ENCODE data around the gene FMNL2. TPM values are rescaled to one million over a fixed set of nuclear protein-coding genes. Genes with fewer than 3 reads are reported as not detected.

FMNL2 gene
- total and polyA plus RNA-seq, 8 donors, result 7.8 to 100.0 (median 36.5) TPM

DNA sequence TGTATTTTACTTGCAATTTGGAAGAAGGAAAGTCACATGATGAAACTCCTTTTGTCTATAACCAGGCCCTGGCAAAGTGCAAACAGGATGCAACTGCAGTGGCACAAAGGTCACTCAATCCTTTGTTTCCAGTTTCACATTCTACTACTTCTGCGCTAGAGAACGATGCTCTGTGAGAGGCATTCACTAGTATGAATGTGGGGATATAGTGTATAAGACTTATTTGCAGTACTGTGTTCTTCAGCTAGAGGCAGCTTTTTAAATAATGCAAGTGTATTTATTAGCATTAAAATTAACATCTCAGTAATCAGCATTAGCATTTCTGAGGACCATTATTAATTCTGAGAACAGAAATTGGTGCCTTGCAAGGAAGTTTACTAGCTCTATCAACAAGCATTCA, 313.4 kb downstream of the FMNL2 start:
- peaks cover under 1 to 55% (median 40%) of the 10 kb centered on the region in 4 donors for H3K36me3 ChIP-seq
- H3K4me3 ChIP-seq, result no peak overlapping the region
- DNase-seq, result peak in 1 of 2 donors; percentile 33
- TF ChIP-seq POLR2AphosphoS5 (IDR thresholded peaks at IDR 0.05), result no peak
- TF ChIP-seq EP300 (IDR thresholded peaks at IDR 0.05), result no peak
- TF ChIP-seq POLR2A (IDR thresholded peaks at IDR 0.05), result no peak
- TF ChIP-seq, protein P1, sequence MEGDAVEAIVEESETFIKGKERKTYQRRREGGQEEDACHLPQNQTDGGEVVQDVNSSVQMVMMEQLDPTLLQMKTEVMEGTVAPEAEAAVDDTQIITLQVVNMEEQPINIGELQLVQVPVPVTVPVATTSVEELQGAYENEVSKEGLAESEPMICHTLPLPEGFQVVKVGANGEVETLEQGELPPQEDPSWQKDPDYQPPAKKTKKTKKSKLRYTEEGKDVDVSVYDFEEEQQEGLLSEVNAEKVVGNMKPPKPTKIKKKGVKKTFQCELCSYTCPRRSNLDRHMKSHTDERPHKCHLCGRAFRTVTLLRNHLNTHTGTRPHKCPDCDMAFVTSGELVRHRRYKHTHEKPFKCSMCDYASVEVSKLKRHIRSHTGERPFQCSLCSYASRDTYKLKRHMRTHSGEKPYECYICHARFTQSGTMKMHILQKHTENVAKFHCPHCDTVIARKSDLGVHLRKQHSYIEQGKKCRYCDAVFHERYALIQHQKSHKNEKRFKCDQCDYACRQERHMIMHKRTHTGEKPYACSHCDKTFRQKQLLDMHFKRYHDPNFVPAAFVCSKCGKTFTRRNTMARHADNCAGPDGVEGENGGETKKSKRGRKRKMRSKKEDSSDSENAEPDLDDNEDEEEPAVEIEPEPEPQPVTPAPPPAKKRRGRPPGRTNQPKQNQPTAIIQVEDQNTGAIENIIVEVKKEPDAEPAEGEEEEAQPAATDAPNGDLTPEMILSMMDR (IDR thresholded peaks at IDR 0.05), result peak in 2 of 7 experiments; percentile 6 to 10
- peaks cover 15 to 37% (median 26%) of the 10 kb centered on the region in 4 donors for H3K4me1 ChIP-seq
- WGBS, 5 donors, result 8 to 16% (median 13%) methylated on average over 2 of the region's 2 CpGs
- intact Hi-C loops (cut with DNase I; ENCODE audit: low total_unique reads), result no loop called here
- H3K27ac ChIP-seq, result peak overlapping the region in 2 of 5 donors; percentile 29 to 44
- H3K9me3 ChIP-seq, result no peaks in the 10 kb centered on the region
- no peaks in the 10 kb centered on the region for H3K27me3 ChIP-seq

DNA sequence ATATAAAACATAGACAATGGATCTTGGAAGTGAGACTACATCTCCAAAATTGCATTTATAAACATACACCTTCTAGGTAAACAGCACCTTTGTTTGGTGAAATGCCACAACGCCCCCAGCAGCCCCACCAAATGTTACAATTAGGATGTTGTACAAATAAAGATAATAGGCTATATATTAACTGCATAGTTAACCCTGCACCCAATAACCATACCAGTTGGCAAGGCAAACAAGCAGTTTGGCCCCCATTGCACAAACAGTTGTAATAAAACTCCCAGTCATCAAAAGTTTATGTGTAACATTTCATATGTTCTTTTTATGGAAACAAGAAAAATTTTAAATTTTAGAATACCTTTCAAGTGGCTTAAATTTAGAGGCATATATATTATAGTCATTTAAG, 315.0 kb downstream of the FMNL2 start:
- no peaks in the 10 kb centered on the region for H3K27me3 ChIP-seq
- 19 to 71% (median 40%) methylated on average over 1 of the region's 1 CpG for WGBS, 5 donors
- DNase-seq, result no peak
- intact Hi-C loops (cut with DNase I; ENCODE audit: low total_unique reads), result no loop called here
- no peaks in the 10 kb centered on the region for H3K9me3 ChIP-seq
- TF ChIP-seq, protein P1 (IDR thresholded peaks at IDR 0.05), result no peak
- TF ChIP-seq POLR2A (IDR thresholded peaks at IDR 0.05), result no peak
- TF ChIP-seq EP300 (IDR thresholded peaks at IDR 0.05), result no peak
- TF ChIP-seq POLR2AphosphoS5 (IDR thresholded peaks at IDR 0.05), result no peak
- H3K36me3 ChIP-seq, result peaks cover 0 to 53% (median 38%) of the 10 kb centered on the region in 4 donors
- H3K27ac ChIP-seq, result no peak overlapping the region
- no peak overlapping the region for H3K4me3 ChIP-seq
- H3K4me1 ChIP-seq, result peaks cover 15 to 37% (median 26%) of the 10 kb centered on the region in 4 donors

DNA sequence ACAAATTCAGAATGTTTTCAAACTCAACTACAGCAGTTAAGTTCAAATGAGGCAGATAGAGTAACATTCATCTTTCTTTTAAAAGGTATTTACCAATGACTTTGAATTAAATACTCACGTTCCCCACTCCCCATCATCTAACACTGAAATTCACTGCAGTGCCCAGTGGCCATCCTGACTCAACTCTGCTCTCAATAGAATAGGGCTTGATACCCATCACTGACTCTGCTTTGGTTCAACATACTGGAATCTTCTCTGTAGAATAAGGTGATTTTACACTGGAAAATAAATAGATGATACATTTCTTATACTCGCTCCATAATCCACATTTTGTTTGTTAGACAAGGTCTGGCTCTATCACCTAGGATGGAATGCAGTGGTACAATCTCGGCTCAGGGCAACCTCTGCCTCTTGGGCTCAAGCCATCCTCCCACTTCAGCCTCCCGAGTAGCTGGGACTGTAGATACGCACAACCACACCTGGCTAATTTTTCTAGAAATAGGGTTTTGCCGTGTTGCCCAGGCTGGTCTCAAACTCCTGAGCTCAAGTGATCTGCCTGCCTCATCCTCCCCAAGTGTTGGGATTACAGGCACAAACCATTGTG, 315.9 kb downstream of the FMNL2 start:
- no peak overlapping the region for H3K4me3 ChIP-seq
- WGBS, 5 donors, result 89 to 93% (median 92%) methylated on average over 6 of the region's 6 CpGs
- no peak for DNase-seq
- peaks cover 0 to 53% (median 40%) of the 10 kb centered on the region in 4 donors for H3K36me3 ChIP-seq
- no peaks in the 10 kb centered on the region for H3K9me3 ChIP-seq
- no peaks in the 10 kb centered on the region for H3K27me3 ChIP-seq
- intact Hi-C loops (cut with DNase I; ENCODE audit: low total_unique reads), result no loop called here
- H3K27ac ChIP-seq, result no peak overlapping the region
- TF ChIP-seq, protein P1 (IDR thresholded peaks at IDR 0.05), result no peak
- TF ChIP-seq EP300 (IDR thresholded peaks at IDR 0.05) (no peak), POLR2AphosphoS5 (IDR thresholded peaks at IDR 0.05) (no peak), POLR2A (IDR thresholded peaks at IDR 0.05) (no peak)
- peaks cover 15 to 37% (median 26%) of the 10 kb centered on the region in 4 donors for H3K4me1 ChIP-seq

DNA sequence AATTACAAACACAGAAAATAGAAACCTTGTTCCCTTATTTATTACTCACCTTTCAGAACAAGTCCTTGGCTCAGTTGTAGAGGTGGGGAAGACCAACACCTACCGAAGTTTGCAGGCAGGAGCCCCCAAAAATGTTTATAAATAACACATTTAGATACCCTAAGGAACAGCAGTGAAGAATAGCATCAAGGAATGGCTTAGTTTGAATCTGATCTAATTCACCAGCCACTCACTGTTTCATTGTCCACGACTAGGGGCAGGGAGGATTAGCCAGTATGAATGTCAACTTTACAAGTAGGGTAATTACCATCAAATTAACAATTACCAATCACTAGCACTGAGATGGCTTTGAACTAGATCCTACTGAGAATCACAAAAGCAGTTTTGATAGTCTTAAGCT, 316.9 kb downstream of the FMNL2 start:
- no peak for DNase-seq
- H3K4me1 ChIP-seq, result peaks cover 10 to 30% (median 21%) of the 10 kb centered on the region in 4 donors
- H3K27me3 ChIP-seq, result no peaks in the 10 kb centered on the region
- TF ChIP-seq EP300 (IDR thresholded peaks at IDR 0.05) (no peak), POLR2A (IDR thresholded peaks at IDR 0.05) (no peak), POLR2AphosphoS5 (IDR thresholded peaks at IDR 0.05) (no peak)
- TF ChIP-seq, protein P1 (IDR thresholded peaks at IDR 0.05), result no peak
- H3K4me3 ChIP-seq, result no peak overlapping the region
- WGBS, 5 donors, result 65 to 84% (median 79%) methylated on average over 2 of the region's 2 CpGs
- no peaks in the 10 kb centered on the region for H3K9me3 ChIP-seq
- H3K36me3 ChIP-seq, result peaks cover 3 to 62% (median 47%) of the 10 kb centered on the region in 4 donors
- intact Hi-C loops (cut with DNase I; ENCODE audit: low total_unique reads), result no loop called here
- no peak overlapping the region for H3K27ac ChIP-seq

Measured in stomach (tissue), 9 donors.